ENCODE measurements around the gene ZNF576.
A peak's percentile ranks its signal among the peaks of the same experiment; 100 is the strongest.
"Not testable (repeated sequence)": the region's sequence is repeated elsewhere in the genome, so short reads cannot be mapped to it uniquely, and the experiment has no call there.

The ZNF576 gene

DNA sequence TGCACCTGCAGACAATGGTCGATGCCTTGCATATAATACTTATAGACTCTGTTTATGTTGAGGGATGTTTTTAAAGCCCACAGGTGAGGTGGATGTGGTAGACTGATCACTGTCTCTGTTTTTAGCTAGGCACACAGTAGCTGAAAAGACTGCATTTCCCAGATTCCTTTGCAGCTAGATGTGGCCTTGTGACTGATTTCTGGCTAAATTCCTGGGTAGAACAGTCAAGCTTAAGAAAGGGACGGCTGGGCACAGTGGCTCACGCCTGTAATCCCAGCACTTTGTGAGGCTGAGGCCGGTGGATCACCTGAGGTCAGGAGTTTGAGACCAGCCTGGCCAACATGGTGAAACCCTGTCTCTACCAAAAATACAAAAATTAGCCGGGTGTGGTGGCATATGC lies 3.9 kb downstream of the ZNF576 start:
- DNase-seq = not testable (repeated sequence)

- no peak for DNase-seq
Observed at GRCh38 chr19:43605875-43606568, 9.6 kb downstream of the ZNF576 start.

DNA sequence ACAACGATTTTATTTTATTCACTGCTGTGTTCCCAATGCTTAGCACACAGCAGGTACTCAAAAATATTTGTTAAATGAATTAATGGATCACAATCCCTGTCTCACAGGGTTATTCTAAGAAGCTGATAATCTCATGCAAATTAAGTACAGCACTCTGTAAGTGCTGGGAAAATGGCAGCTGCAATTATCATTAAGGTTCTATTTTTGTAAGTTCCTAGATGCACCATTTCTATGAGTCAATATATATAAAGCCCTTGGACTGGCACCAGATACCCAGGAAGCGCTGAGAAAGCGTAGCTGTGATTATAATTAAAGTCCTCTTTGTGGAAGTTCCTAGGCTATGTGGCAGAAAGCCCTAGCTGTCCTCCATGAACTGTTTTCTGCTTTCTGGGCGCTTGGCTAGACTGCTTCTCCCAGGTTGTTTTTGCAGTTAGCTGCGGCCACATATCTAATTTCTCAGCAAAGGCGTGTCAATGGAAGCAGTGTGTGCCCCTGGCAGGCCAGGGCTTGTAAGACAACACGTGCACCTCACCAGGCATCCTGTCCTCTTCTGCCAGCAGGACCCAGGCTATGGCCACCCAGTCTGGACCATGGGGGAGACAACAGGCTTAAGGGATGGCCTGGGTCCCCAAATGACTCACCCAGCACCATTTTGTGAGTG lies 10.3 kb downstream of the ZNF576 start:
- DNase-seq = no peak

- no peak for DNase-seq
Observed at GRCh38 chr19:43607238-43608205, 11.1 kb downstream of the ZNF576 start.

DNA sequence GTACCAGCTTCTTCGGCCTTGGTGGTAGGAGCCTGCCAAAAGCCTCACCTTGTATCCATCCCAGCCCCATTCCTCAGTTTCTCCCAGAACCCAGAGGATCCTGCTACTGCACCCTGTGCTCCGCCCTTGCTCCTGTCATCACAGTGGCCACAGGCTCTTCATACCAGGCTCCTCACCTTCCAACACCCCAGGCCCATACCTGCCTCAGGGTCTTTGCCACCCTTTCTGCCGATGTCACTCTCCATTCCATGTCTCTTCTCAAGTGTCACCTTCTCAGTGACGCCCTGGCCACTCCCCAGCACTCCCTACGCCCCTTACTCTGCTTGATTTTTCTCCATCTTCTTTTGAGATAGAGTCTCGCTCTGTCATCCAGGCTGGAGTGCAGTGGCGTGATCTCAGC lies 13.5 kb downstream of the ZNF576 start:
- DNase-seq = no peak

GRCh38 chr19:43610493-43610892 lies 14.1 kb downstream of the ZNF576 start:
- DNase-seq = no peak

DNA sequence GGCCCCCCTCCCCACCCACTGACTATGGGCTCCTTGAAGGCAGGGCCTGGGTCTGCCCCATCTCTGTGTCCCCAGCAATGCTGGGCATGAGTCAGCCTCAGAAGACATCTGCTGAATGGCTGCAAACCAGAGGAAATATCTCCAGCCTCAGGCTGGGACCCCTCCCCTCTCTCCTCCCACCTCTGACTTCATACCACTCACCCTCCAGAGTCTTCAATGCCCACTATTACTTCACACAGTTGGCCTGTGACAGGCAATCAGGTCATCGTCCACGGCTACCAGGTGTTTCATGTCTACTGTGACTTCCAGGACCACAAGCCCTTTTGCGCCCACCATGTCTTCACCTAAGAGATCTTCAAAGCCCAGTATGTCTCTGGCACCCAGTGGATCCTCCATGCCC lies 15.4 kb downstream of the ZNF576 start, which contains the start of gene SRRM5:
SRRM5 (plus strand) TSS at position 301 of the 400 bp plus-strand sequence; CDS start at position 335, 34 bp downstream.
- DNase-seq = no peak

DNA sequence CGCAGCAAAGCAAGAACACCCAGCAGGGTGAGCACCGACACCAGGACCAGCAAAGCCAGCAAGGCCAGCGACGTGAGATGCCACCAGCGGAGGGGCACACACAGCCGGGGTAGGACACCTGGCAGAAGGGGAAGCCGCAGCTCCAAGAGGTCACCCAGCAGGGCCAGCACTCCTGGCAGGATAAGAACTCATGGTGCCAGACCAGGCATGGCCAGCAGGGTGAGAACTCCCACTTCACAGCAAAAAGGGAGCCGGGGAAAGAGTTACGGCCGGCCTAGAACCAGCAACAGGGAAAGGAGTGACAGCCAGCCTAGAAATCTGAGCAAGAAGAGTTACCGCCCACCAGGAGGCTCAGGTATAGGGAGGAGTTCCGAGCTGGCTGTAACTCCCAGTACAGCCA lies 16.0 kb downstream of the ZNF576 start:
- no peak for DNase-seq

DNA sequence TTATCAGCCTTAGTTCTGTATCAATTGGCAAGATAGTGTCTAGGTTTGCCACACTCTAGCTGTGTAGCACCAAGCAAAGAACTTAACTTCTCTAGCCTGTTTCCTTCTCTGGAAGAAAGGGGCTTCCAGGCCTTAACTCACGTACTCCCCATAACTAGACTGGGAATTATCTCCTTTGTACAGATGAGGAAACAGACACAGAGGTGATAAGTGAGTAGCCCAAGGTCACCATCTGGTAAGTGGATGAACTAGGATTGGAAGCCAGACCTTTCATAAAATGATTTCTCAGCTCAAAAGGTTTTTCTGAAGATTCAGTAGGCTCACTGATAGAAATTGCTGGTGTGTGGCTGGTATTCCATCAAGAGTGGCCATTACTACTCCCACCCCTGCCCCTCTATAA lies 19.9 kb downstream of the ZNF576 start:
- no peak for DNase-seq

DNA sequence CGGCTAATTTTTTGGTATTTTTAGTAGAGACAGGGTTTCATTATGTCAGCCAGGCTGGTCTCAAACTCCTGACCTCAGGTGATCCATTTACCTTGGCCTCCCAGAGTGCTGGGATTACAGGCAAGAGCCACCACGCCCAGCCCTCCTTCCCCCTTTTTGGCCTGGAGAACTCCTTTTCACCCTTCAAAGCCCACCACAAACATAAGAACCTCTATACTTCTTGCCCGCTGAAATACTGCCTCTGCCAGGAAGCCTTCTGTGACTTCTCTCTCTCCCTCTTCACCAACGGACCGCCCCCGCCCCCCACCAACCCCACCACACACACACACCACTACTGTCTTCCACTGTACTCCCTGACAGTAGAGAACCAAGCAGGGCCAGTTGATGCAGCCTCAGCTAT lies 20.6 kb downstream of the ZNF576 start:
- DNase-seq = no peak

- peak in 1 of 5 experiments; percentile 82 for DNase-seq
Observed at GRCh38 chr19:43618921-43619261, 22.5 kb downstream of the ZNF576 start.

GRCh38 chr19:43619262-43620060 lies 23.1 kb downstream of the ZNF576 start, which contains the start of gene ZNF428:
ZNF428 (minus strand) TSS chr19:43619629; CDS start chr19:43614304, 5,325 bp downstream.
- DNase-seq = peak; percentile 71 to 93 (median 84)

- peak in 3 of 5 experiments; percentile 60 to 82 (median 76) for DNase-seq
Observed at GRCh38 chr19:43620061-43621001, 23.9 kb downstream of the ZNF576 start.

DNA sequence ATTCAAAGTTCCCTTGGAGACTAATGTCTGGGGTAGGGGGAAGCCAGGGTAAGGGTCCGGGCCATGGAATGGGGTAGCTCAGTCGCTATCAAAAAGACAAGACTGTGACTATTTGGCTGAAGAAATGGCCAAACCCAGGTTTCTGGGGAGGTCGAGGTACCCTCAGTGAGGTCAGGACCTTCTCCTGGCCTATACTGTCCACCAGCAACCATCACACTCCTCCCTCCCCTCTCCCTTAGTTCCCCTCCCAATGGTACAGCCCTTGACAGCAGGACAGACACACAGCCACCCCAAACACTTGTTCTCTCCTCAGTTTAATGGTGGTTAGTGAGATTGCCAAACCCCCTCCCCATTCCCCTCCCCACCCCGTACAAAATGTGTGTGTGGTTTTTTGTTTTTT lies 25.7 kb downstream of the ZNF576 start:
- DNase-seq = no peak

GRCh38 chr19:43622956-43623355 lies 26.6 kb downstream of the ZNF576 start:
- DNase-seq = no peak

DNA sequence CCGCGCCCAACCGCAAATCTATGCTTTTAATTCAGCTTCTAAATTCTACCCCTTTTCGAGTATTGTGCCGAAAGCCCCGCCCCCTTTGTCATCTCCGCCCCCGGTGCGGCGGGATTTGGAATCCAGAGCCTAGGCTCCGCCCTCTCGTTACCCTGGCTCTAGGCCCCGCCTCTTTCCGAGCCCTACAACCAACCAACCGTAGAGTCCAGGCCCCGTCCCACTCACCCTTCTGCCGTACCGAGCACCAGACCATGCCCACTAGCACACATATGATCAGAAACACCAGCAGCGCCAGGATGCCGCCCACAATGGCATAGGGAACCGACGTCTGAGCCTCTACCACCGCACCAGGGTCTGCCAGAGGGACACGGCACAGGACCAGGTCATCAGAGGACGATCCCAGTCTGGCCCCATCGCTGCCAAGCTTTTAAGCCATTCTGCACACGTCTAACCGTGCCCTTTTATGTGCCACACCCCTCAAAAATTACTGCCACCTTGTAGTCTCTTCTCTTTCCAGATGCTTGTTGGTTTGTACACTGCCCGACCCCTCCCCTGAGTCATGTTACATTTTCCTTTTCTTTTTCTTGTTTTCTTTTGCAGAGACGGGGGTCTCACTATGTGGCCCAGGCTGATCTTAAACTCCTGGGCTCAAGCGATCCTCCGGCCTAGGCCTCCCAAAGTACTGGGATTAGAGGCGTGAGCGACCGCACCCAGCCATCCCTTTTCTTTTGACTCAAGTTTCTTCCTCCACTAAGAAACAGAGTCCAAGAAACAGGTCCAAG lies 27.7 kb downstream of the ZNF576 start:
- no peak for DNase-seq

DNA sequence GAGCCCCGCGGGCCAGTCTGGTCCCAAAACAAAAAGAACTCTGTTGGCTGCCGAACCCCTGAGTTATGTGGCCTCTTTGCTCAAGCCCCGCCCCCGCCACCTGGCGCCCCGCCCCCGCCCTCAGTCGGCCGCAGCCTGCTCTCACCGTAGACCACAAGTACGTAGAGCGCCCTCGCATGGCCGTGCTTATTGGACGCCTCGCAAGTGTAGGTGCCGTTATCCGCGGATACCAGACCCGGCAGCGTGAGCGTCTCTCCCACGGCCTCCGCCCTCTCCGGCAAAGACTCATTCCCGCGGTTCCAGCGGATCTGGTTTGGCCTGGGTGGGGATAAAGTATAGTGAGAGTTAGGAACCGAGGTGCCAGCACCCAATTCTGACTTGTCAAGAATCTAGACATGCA lies 28.5 kb downstream of the ZNF576 start:
- DNase-seq = peak; percentile 68 to 90 (median 79)

DNA sequence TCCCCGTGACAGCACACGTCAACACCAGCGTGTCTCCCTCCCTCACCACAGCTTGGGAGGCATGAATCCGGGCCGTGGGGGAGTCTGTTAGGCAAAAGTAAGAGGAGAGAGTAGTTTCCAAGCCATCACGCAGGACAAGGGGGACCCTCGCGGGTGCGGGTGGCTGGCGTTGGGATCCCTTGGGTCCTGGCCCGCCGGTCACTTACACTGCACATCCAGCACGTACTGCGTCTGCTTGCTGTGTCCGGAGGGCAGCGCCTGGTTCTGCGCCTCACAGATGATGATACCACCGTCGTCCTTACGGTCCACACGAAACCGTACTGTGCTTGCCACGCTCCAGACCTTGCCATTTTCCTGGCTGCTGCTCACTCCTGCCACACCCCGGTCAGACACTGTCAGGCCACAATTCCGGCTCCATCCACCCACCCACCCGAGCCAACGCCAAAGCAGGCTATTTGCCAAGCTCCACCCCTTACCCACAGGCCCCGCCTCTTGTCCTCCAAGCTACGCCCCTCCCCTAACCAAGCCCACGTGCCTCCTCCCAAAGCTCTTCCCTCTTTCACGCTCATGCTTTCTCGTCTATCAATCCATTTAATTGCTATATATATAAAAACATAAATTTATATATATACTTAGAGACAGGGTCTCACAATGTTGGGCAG lies 29.7 kb downstream of the ZNF576 start:
- DNase-seq = no peak

- DNase-seq = no peak
Observed at GRCh38 chr19:43626838-43627237, 30.4 kb downstream of the ZNF576 start.
